Neuronal stem cell (in vitro differentiated cells): ENCODE data around the gene GOLGA8R.
A peak's percentile ranks its signal among the peaks of the same experiment; 100 is the strongest.
"Not testable (repeated sequence)": the region's sequence is repeated elsewhere in the genome, so short reads cannot be mapped to it uniquely, and the experiment has no call there.

Experiments used
- DNase-seq: peaks from one replicate; pipeline ENCODE4 v3.0.0-alpha.2; 2013; ENCODE audit warnings: low spot score
- H2AFZ ChIP-seq: one replicate; pipeline ENCODE4 v1.6.1; 2013; ENCODE audit warnings: mild to moderate bottlenecking, low read length, inconsistent platforms
- H2AK5ac ChIP-seq: 2 replicates; pipeline ENCODE4 v1.6.1; 2013; ENCODE audit warnings: low read depth, mild to moderate bottlenecking, inconsistent platforms, low read length, moderate library complexity, mixed read lengths
- H2BK120ac ChIP-seq: 2 replicates; pipeline ENCODE4 v1.6.1; 2013; ENCODE audit warnings: low read depth, mild to moderate bottlenecking, inconsistent platforms, low read length, moderate library complexity, mixed read lengths
- H2BK12ac ChIP-seq: one replicate; pipeline ENCODE4 v1.6.1; 2013; ENCODE audit warnings: low read length, inconsistent platforms
- H2BK15ac ChIP-seq: 2 replicates; pipeline ENCODE4 v1.6.1; 2013; ENCODE audit warnings: mild to moderate bottlenecking, low read length, inconsistent platforms, mixed read lengths
- H2BK5ac ChIP-seq: one replicate; pipeline ENCODE4 v1.6.1; 2013; ENCODE audit warnings: inconsistent platforms, mild to moderate bottlenecking, low read length, moderate library complexity
- H3K14ac ChIP-seq: one replicate; pipeline ENCODE4 v1.6.1; 2013; ENCODE audit warnings: low read length, inconsistent platforms
- H3K18ac ChIP-seq: 2 replicates; pipeline ENCODE4 v1.6.1; 2013; ENCODE audit warnings: low read length, inconsistent platforms
- H3K23ac ChIP-seq: 2 replicates; pipeline ENCODE4 v1.6.1; 2013; ENCODE audit warnings: low read depth, mild to moderate bottlenecking, mixed read lengths, low read length, inconsistent platforms; ENCODE audit not compliant: poor library complexity
- H3K27ac ChIP-seq: replicated peaks from 3 replicates; pipeline ENCODE4 v1.5.1; 2013; ENCODE audit warnings: low read length, inconsistent platforms
- H3K27me3 ChIP-seq, 3 experiments: 2 replicates each; pipeline ENCODE4 v1.6.1; 2013; ENCODE audit warnings: low read length in 3 of 3, mild to moderate bottlenecking in 2 of 3, inconsistent platforms in 1 of 3, low read depth in 1 of 3, mixed read lengths in 1 of 3, moderate library complexity in 1 of 3; ENCODE audit not compliant: control insufficient read depth in 3 of 3, insufficient read depth in 3 of 3
- H3K36me3 ChIP-seq, 2 donors: replicated peaks in 1 of 2; 2 replicates each; pipeline ENCODE4 v1.6.1; 2013; ENCODE audit warnings: low read length in 2 of 2; ENCODE audit not compliant: control insufficient read depth in 2 of 2, insufficient read depth in 2 of 2
- H3K4ac ChIP-seq: 2 replicates; pipeline ENCODE4 v1.6.1; 2013; ENCODE audit warnings: inconsistent platforms, mild to moderate bottlenecking, low read length, moderate library complexity
- H3K4me1 ChIP-seq, 2 donors: 1 replicate in 1 of 2; 2 replicates in 1 of 2; pipeline ENCODE4 v1.6.1; 2013; ENCODE audit warnings: low read length in 2 of 2, low read depth in 1 of 2; ENCODE audit not compliant: control insufficient read depth in 2 of 2, insufficient read depth in 1 of 2
- H3K4me2 ChIP-seq: one replicate; pipeline ENCODE4 v1.6.1; 2013; ENCODE audit warnings: mild to moderate bottlenecking, low read length, inconsistent platforms; ENCODE audit not compliant: insufficient read depth, poor library complexity, severe bottlenecking
- H3K4me3 ChIP-seq, 2 donors: 2 replicates each; pipeline ENCODE4 v1.5.1; 2013; ENCODE audit warnings: low read length in 2 of 2, mild to moderate bottlenecking in 2 of 2, inconsistent platforms in 1 of 2, moderate library complexity in 1 of 2
- H3K79me1 ChIP-seq: one replicate; pipeline ENCODE4 v1.6.1; 2013; ENCODE audit warnings: low read depth, mild to moderate bottlenecking, inconsistent platforms, low read length, moderate library complexity
- H3K9ac ChIP-seq: one replicate; pipeline ENCODE4 v1.6.1; 2013; ENCODE audit warnings: mild to moderate bottlenecking, low read depth, low read length, inconsistent platforms; ENCODE audit not compliant: poor library complexity
- H3K9me3 ChIP-seq, 2 donors: replicated peaks in 1 of 2; 2 replicates each; pipeline versions ENCODE3 to v1.6.1; 2013; ENCODE audit warnings: low read length in 2 of 2, mild to moderate bottlenecking in 2 of 2, inconsistent platforms in 1 of 2, low read depth in 1 of 2, mixed read lengths in 1 of 2, moderate library complexity in 1 of 2; ENCODE audit not compliant: control insufficient read depth in 2 of 2, insufficient read depth in 1 of 2
- H4K8ac ChIP-seq: one replicate; pipeline ENCODE4 v1.6.1; 2013; ENCODE audit warnings: low read depth, mild to moderate bottlenecking, inconsistent platforms, low read length, moderate library complexity
- H4K91ac ChIP-seq: one replicate; pipeline ENCODE4 v1.6.1; 2013; ENCODE audit warnings: low read length, low read depth, mild to moderate bottlenecking, inconsistent platforms; ENCODE audit not compliant: poor library complexity
- WGBS, 2 donors: extraction: QIAGEN DNeasy Blood & Tissue Kit; methylation state at CpG; one replicate each; pipeline ENCODE4 v1.1.7; 2013; ENCODE audit warnings: missing lambda C conversion rate in 2 of 2, mixed read lengths in 1 of 2; ENCODE audit not compliant: insufficient read length in 2 of 2, insufficient replicate concordance in 1 of 2; ENCODE audit errors: extremely low coverage in 2 of 2; 5-methylcytosine and 5-hydroxymethylcytosine counted together

The GOLGA8R gene

GRCh38 chr15:30377082-30377413 is 37.0 kb downstream of the GOLGA8R start:
- H3K79me1 ChIP-seq, DNase-seq, H3K4me3 ChIP-seq, H4K91ac ChIP-seq, H3K14ac ChIP-seq, H3K4me2 ChIP-seq, H3K4me1 ChIP-seq, H3K36me3 ChIP-seq, H3K9ac ChIP-seq, H2BK15ac ChIP-seq, H2AFZ ChIP-seq, H4K8ac ChIP-seq, H3K23ac ChIP-seq, H3K18ac ChIP-seq, H2AK5ac ChIP-seq, H3K27ac ChIP-seq, H3K4ac ChIP-seq, H2BK12ac ChIP-seq, H3K27me3 ChIP-seq, H3K9me3 ChIP-seq, H2BK120ac ChIP-seq, H2BK5ac ChIP-seq: not testable (repeated sequence)
- WGBS, 2 donors = no CpG with 5 or more reads among the region's 5 CpGs

- not testable (repeated sequence) for H2BK12ac ChIP-seq, H3K14ac ChIP-seq, H2AK5ac ChIP-seq, H3K9me3 ChIP-seq, H2BK5ac ChIP-seq, H2BK120ac ChIP-seq, DNase-seq, H3K4me1 ChIP-seq, H3K23ac ChIP-seq, H3K36me3 ChIP-seq, H3K27me3 ChIP-seq, H4K8ac ChIP-seq, H3K4ac ChIP-seq, H3K4me3 ChIP-seq, H3K27ac ChIP-seq, H4K91ac ChIP-seq, H2AFZ ChIP-seq, H3K4me2 ChIP-seq, H2BK15ac ChIP-seq, H3K79me1 ChIP-seq, H3K9ac ChIP-seq, H3K18ac ChIP-seq
- WGBS, 2 donors = no CpG with 5 or more reads among the region's 17 CpGs
These were observed 37.5 kb downstream of the GOLGA8R start for GRCh38 chr15:30376375-30377081.

DNA sequence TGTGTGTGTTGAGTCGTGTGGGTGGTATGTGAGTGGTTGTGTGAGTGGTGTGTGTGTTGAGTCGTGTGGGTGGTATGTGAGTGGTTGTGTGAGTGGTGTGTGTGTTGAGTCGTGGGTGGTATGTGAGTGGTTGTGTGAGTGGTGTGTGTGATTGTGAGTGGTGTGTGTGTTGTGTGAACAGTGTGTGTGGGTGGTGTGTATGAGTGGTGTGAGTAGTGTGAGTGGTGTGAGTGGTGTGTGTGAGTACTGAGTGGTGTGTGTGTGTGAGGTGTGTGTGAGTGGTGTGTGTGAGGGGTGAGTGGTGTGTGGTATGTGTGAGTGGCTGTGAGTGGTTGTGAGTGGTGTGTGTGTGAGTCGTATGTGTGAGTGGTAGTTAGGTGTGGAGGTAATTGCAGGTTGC is 38.2 kb downstream of the GOLGA8R start:
- not testable (repeated sequence) for DNase-seq, H3K36me3 ChIP-seq, H2AFZ ChIP-seq, H3K23ac ChIP-seq, H3K4ac ChIP-seq, H2BK12ac ChIP-seq, H2BK5ac ChIP-seq, H3K4me1 ChIP-seq, H2BK120ac ChIP-seq, H4K8ac ChIP-seq, H3K27me3 ChIP-seq, H3K27ac ChIP-seq, H3K9me3 ChIP-seq, H3K79me1 ChIP-seq, H2BK15ac ChIP-seq, H3K4me2 ChIP-seq, H3K18ac ChIP-seq, H4K91ac ChIP-seq, H2AK5ac ChIP-seq
- H3K14ac ChIP-seq = peak overlapping the region; percentile 9
- WGBS, 2 donors = 72% methylated on average over 1 of the region's 4 CpGs; no CpG with 5 or more reads in 1 of the 2 donors
- peak overlapping the region; percentile 46 for H3K9ac ChIP-seq
- peak overlapping the region in 1 of 2 donors; percentile 74 for H3K4me3 ChIP-seq

DNA sequence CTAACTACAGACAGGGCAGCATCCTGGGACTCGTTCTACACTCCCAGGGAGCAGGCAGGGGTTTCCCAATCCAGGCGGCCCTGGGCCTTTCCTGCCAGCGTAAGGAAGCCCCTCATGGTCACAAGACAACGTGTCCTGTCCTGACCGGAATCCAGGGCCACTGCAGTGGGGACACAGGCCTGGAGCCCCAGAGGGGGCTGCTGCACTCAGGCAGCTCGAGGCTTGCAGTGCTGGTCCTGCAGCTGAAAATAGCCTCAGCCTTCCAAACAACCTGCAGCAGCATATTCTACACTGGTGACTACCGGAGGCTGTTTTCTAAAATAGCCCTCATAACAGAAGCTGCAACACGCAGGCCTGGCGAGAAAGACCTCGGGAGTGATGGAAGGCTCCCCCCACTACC is 39.2 kb downstream of the GOLGA8R start:
- not testable (repeated sequence) for H3K14ac ChIP-seq, H2BK12ac ChIP-seq, H2AK5ac ChIP-seq, H2BK120ac ChIP-seq, H3K4me3 ChIP-seq, H3K27me3 ChIP-seq, H3K27ac ChIP-seq, H4K91ac ChIP-seq, H3K36me3 ChIP-seq, H2BK5ac ChIP-seq, H3K4ac ChIP-seq, H3K9me3 ChIP-seq, H2BK15ac ChIP-seq, H2AFZ ChIP-seq, H4K8ac ChIP-seq, H3K18ac ChIP-seq, H3K79me1 ChIP-seq, DNase-seq, H3K4me2 ChIP-seq, H3K9ac ChIP-seq, H3K23ac ChIP-seq, H3K4me1 ChIP-seq
- no CpG with 5 or more reads among the region's 10 CpGs for WGBS, 2 donors
